GM06990 (cell line): ENCODE results near the gene SLC7A9.

Experiments
- DNase-seq: peaks from one replicate; pipeline ENCODE4 v3.0.0-alpha.2; 2011; ENCODE audit not compliant: insufficient read length; ENCODE audit errors: extremely low read depth
- H3K27me3 ChIP-seq: replicated peaks from 2 replicates; pipeline ENCODE4 v1.6.0; 2011; ENCODE audit warnings: low read length; ENCODE audit not compliant: control insufficient read depth, insufficient read depth
- H3K36me3 ChIP-seq: 2 replicates; pipeline ENCODE4 v1.5.1; 2011; ENCODE audit warnings: low read length; ENCODE audit not compliant: control insufficient read depth, insufficient read depth
- H3K4me3 ChIP-seq: replicated peaks from 2 replicates; pipeline ENCODE4 v1.5.1; 2011; ENCODE audit warnings: low read depth, mild to moderate bottlenecking, control low read depth, low read length
- TF ChIP-seq, protein P1 (sequence below): IDR thresholded peaks from 2 replicates; pipeline ENCODE4 v1.5.1; 2011; ENCODE audit warnings: low read length, control low read depth, mild to moderate bottlenecking, inconsistent platforms; ENCODE audit not compliant: insufficient read depth, poor library complexity, severe bottlenecking

The SLC7A9 gene

DNA sequence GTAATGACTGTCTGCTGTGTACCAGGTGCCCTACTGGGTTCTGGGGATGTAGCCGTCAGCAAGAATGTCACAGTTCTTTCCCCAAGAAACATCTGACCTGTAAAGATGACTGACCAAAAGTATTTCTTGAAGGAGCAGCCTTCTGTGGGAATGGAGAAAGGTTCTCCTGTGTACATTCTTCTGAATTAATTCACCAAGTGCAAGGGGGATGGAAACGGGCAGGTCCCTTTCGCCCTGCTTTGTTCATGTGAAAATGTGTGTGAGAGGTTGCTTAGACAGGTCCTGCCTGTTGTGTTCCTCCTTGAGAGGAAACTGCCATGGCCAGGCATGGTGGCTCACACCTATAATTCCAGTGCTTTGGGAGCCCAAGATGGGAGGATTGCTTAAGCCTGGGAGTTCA, 57.0 kb downstream of the SLC7A9 start:
- H3K4me3 ChIP-seq, result no peak overlapping the region
- TF ChIP-seq, protein P1, sequence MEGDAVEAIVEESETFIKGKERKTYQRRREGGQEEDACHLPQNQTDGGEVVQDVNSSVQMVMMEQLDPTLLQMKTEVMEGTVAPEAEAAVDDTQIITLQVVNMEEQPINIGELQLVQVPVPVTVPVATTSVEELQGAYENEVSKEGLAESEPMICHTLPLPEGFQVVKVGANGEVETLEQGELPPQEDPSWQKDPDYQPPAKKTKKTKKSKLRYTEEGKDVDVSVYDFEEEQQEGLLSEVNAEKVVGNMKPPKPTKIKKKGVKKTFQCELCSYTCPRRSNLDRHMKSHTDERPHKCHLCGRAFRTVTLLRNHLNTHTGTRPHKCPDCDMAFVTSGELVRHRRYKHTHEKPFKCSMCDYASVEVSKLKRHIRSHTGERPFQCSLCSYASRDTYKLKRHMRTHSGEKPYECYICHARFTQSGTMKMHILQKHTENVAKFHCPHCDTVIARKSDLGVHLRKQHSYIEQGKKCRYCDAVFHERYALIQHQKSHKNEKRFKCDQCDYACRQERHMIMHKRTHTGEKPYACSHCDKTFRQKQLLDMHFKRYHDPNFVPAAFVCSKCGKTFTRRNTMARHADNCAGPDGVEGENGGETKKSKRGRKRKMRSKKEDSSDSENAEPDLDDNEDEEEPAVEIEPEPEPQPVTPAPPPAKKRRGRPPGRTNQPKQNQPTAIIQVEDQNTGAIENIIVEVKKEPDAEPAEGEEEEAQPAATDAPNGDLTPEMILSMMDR, result no peak

GRCh38 chr19:32812036-32812435, 57.5 kb downstream of the SLC7A9 start:
- no peak for DNase-seq
- Histone ChIP-seq H3K4me3 (no peak overlapping the region), H3K36me3 (no peaks in the 10 kb centered on the region), H3K27me3 (no peaks in the 10 kb centered on the region)
- TF ChIP-seq, protein P1, result no peak

More for the DNA sequence above, 57.0 kb downstream of the SLC7A9 start:
- no peak for DNase-seq
- Histone ChIP-seq H3K27me3 (no peaks in the 10 kb centered on the region), H3K36me3 (no peaks in the 10 kb centered on the region)

DNA sequence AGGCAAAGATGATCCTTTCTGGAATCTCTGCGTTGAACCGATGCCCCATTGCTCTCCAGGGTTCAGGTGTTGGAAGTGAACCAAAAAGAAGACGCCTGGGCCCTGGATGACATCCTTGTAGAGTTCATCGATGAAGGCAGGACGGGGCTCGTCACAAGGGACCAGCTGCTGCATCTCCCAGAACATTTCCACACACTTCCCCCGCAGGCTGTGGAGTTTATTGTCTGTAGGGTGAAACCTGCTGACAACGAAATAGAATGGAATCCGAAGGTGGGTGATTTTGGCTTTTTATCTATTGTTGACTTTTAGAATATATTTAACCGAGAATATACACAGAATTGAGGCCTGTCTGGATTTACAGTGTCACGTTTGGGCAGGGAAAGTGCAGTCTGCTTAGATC, 58.4 kb downstream of the SLC7A9 start:
- Histone ChIP-seq H3K36me3 (no peaks in the 10 kb centered on the region), H3K4me3 (no peak overlapping the region), H3K27me3 (no peaks in the 10 kb centered on the region)
- TF ChIP-seq, protein P1, result no peak
- no peak for DNase-seq

DNA sequence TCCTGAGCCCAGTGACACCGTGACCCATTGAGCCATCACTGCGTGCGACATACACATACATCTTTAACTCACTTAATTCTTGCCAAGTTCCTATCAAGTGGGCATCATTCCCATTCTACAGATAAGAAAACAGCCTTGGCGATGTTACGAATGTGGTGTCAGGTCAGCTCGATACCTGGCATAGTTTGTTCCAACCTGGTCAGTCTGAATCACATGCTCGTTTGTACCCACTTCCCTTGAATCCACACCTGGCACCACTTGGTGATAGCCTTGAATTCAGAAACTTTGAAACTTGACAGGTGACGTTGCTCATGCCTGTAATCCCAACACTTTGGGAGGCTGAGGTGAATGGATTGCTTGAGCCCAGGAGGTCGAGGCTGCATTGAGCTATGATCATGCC, 59.1 kb downstream of the SLC7A9 start:
- no peak for DNase-seq
- H3K27me3 ChIP-seq, result no peaks in the 10 kb centered on the region
- no peak overlapping the region for H3K4me3 ChIP-seq
- no peaks in the 10 kb centered on the region for H3K36me3 ChIP-seq
- TF ChIP-seq, protein P1, result no peak

DNA sequence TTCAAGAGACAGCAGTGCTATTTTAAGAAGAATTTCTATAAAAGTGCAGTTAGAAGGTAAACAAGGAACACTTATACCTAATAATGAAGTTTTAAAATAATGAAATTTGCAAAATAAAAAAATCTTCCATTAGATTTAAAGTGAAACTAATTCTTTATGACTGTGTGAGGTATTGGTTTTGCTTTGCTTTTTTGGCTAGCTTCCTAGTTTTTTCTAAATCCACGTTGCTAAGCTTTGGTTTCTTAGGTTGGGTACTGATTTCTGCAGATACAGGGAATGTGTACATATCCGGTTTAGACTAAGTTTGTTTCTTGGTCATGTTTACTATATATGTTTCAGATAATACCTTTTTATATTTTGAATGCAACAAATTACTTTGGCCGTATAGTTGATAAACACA, 59.8 kb downstream of the SLC7A9 start:
- TF ChIP-seq, protein P1, result no peak
- DNase-seq, result no peak

GRCh38 chr19:32809254-32809653, 60.3 kb downstream of the SLC7A9 start:
- DNase-seq, result no peak
- Histone ChIP-seq H3K4me3 (no peak overlapping the region), H3K36me3 (no peaks in the 10 kb centered on the region), H3K27me3 (no peaks in the 10 kb centered on the region)
- TF ChIP-seq, protein P1, result no peak

More for the DNA sequence above, 59.8 kb downstream of the SLC7A9 start:
- H3K27me3 ChIP-seq, result no peaks in the 10 kb centered on the region
- H3K36me3 ChIP-seq, result no peaks in the 10 kb centered on the region
- no peak overlapping the region for H3K4me3 ChIP-seq
